Dendritic cell treated with granulocyte-macrophage colony-stimulating factor and Interleukin-4, amounts not matched to agents 40 ng/mL and 50 ng/mL, for 4 days (primary cell): ENCODE results near the gene PCCA.
"Not testable (repeated sequence)": the region's sequence is repeated elsewhere in the genome, so short reads cannot be mapped to it uniquely, and the experiment has no call there.

ENCODE experiments used
- H3K27ac Mint-ChIP-seq: one replicate; pipeline ENCODE4 v1.8.0; 2022; ENCODE audit warnings: mild to moderate bottlenecking, mixed read lengths
- H3K27me3 Mint-ChIP-seq: one replicate; pipeline ENCODE4 v1.8.0; 2022; ENCODE audit warnings: mild to moderate bottlenecking, mixed read lengths
- H3K36me3 Mint-ChIP-seq: one replicate; pipeline ENCODE4 v1.8.0; 2022; ENCODE audit warnings: low read depth, mixed read lengths
- H3K4me1 Mint-ChIP-seq: one replicate; pipeline ENCODE4 v1.8.0; 2022; ENCODE audit warnings: low read depth, mixed read lengths
- H3K4me3 Mint-ChIP-seq: one replicate; pipeline ENCODE4 v1.8.0; 2022; ENCODE audit warnings: mild to moderate bottlenecking, moderate library complexity, mixed read lengths
- H3K9me3 Mint-ChIP-seq: one replicate; pipeline ENCODE4 v1.8.0; 2022; ENCODE audit warnings: mixed read lengths
- intact Hi-C: fragments of 100-400 bp; cut with micrococcal nuclease; formaldehyde crosslinking; loops from one replicate; pipeline ENCODE4 v1.15.0; 2022

Gene PCCA

GRCh38 chr13:100208002-100208401 is 119.1 kb downstream of the PCCA start:
- no peak overlapping the region for H3K27ac Mint-ChIP-seq
- intact Hi-C loops: no loop called here
- peaks cover 6% of the 10 kb centered on the region for H3K9me3 Mint-ChIP-seq
- H3K36me3 Mint-ChIP-seq: peaks cover 8% of the 10 kb centered on the region
- no peak overlapping the region for H3K4me3 Mint-ChIP-seq
- peaks cover 42% of the 10 kb centered on the region for H3K4me1 Mint-ChIP-seq
- H3K27me3 Mint-ChIP-seq: no peaks in the 10 kb centered on the region

GRCh38 chr13:100208626-100209025 is 119.7 kb downstream of the PCCA start:
- Mint-ChIP-seq H3K4me1 (peaks cover 43% of the 10 kb centered on the region), H3K4me3 (no peak overlapping the region), H3K27me3 (no peaks in the 10 kb centered on the region), H3K9me3 (peaks cover 8% of the 10 kb centered on the region), H3K27ac (no peak overlapping the region), H3K36me3 (peaks cover 8% of the 10 kb centered on the region)
- intact Hi-C loops: no loop called here

GRCh38 chr13:100209857-100210825 is 121.2 kb downstream of the PCCA start:
- H3K27me3 Mint-ChIP-seq: no peaks in the 10 kb centered on the region
- H3K27ac Mint-ChIP-seq: peak overlapping the region; percentile 49
- H3K4me1 Mint-ChIP-seq: peaks cover 45% of the 10 kb centered on the region
- H3K9me3 Mint-ChIP-seq: peaks cover 8% of the 10 kb centered on the region
- no peak overlapping the region for H3K4me3 Mint-ChIP-seq
- H3K36me3 Mint-ChIP-seq: peaks cover 8% of the 10 kb centered on the region
- intact Hi-C loops: no loop called here

- H3K4me3 Mint-ChIP-seq: peak overlapping the region; percentile 24
These were observed 122.3 kb downstream of the PCCA start for GRCh38 chr13:100211016-100211710.

GRCh38 chr13:100212904-100213553 is 124.1 kb downstream of the PCCA start:
- Mint-ChIP-seq H3K4me1 (peaks cover 45% of the 10 kb centered on the region), H3K27me3 (no peaks in the 10 kb centered on the region), H3K36me3 (peaks cover 8% of the 10 kb centered on the region), H3K4me3 (no peak overlapping the region), H3K9me3 (peaks cover 8% of the 10 kb centered on the region), H3K27ac (no peak overlapping the region)
- intact Hi-C loops: no loop called here

More at GRCh38 chr13:100211016-100211710, 122.3 kb downstream of the PCCA start:
- Mint-ChIP-seq H3K9me3 (peaks cover 8% of the 10 kb centered on the region), H3K27ac (peak overlapping the region; percentile 49), H3K27me3 (no peaks in the 10 kb centered on the region), H3K36me3 (peaks cover 8% of the 10 kb centered on the region), H3K4me1 (peaks cover 45% of the 10 kb centered on the region)
- intact Hi-C loops: no loop called here

GRCh38 chr13:100213576-100213975 is 124.7 kb downstream of the PCCA start:
- Mint-ChIP-seq H3K27ac (no peak overlapping the region), H3K4me1 (peaks cover 45% of the 10 kb centered on the region), H3K9me3 (peaks cover 8% of the 10 kb centered on the region), H3K27me3 (no peaks in the 10 kb centered on the region), H3K36me3 (peaks cover 8% of the 10 kb centered on the region), H3K4me3 (no peak overlapping the region)
- intact Hi-C loops: no loop called here

GRCh38 chr13:100214886-100215285 is 126.0 kb downstream of the PCCA start:
- H3K27ac Mint-ChIP-seq: no peak overlapping the region
- H3K4me3 Mint-ChIP-seq: no peak overlapping the region
- peaks cover 43% of the 10 kb centered on the region for H3K4me1 Mint-ChIP-seq
- intact Hi-C loops: no loop called here
- H3K27me3 Mint-ChIP-seq: no peaks in the 10 kb centered on the region
- H3K9me3 Mint-ChIP-seq: peaks cover 8% of the 10 kb centered on the region
- peaks cover 8% of the 10 kb centered on the region for H3K36me3 Mint-ChIP-seq

- Mint-ChIP-seq H3K4me3 (no peak overlapping the region), H3K4me1 (no peaks in the 10 kb centered on the region), H3K36me3 (peaks cover 11% of the 10 kb centered on the region), H3K9me3 (no peaks in the 10 kb centered on the region), H3K27me3 (no peaks in the 10 kb centered on the region), H3K27ac (no peak overlapping the region)
- intact Hi-C loops: no loop called here
These were observed 132.3 kb downstream of the PCCA start for GRCh38 chr13:100221166-100221565.

GRCh38 chr13:100223966-100224530 is 135.2 kb downstream of the PCCA start:
- H3K27me3 Mint-ChIP-seq, H3K4me3 Mint-ChIP-seq, H3K27ac Mint-ChIP-seq: not testable (repeated sequence)

GRCh38 chr13:100229603-100230002 is 140.7 kb downstream of the PCCA start:
- H3K4me1 Mint-ChIP-seq: peaks cover 8% of the 10 kb centered on the region
- no peaks in the 10 kb centered on the region for H3K36me3 Mint-ChIP-seq
- H3K9me3 Mint-ChIP-seq: no peaks in the 10 kb centered on the region
- intact Hi-C loops: loop anchor here (10.0 kb wide), 1 partner anchor 145 kb away; the partner anchor contains the start of gene PCCA
- H3K27ac Mint-ChIP-seq: no peak overlapping the region
- no peaks in the 10 kb centered on the region for H3K27me3 Mint-ChIP-seq
- H3K4me3 Mint-ChIP-seq: no peak overlapping the region

More at GRCh38 chr13:100223966-100224530, 135.2 kb downstream of the PCCA start:
- peaks cover 11% of the 10 kb centered on the region for H3K36me3 Mint-ChIP-seq
- H3K4me1 Mint-ChIP-seq, H3K9me3 Mint-ChIP-seq, intact Hi-C loops: not testable (repeated sequence)

GRCh38 chr13:100230769-100231149 is 141.9 kb downstream of the PCCA start:
- peaks cover 8% of the 10 kb centered on the region for H3K4me1 Mint-ChIP-seq
- intact Hi-C loops: loop anchor here (10.0 kb wide), 1 partner anchor 146 kb away; the partner anchor contains the start of gene PCCA

GRCh38 chr13:100231176-100231575 is 142.3 kb downstream of the PCCA start:
- intact Hi-C loops: loop anchor here (10.0 kb wide), 1 partner anchor 146 kb away; the partner anchor contains the start of gene PCCA
- Mint-ChIP-seq H3K36me3 (no peaks in the 10 kb centered on the region), H3K9me3 (no peaks in the 10 kb centered on the region), H3K27me3 (no peaks in the 10 kb centered on the region), H3K4me3 (no peak overlapping the region), H3K27ac (no peak overlapping the region), H3K4me1 (peaks cover 8% of the 10 kb centered on the region)

More at GRCh38 chr13:100230769-100231149, 141.9 kb downstream of the PCCA start:
- H3K27ac Mint-ChIP-seq: no peak overlapping the region
- H3K9me3 Mint-ChIP-seq: no peaks in the 10 kb centered on the region
- H3K4me3 Mint-ChIP-seq: no peak overlapping the region
- H3K27me3 Mint-ChIP-seq: no peaks in the 10 kb centered on the region
- H3K36me3 Mint-ChIP-seq: no peaks in the 10 kb centered on the region

GRCh38 chr13:100234006-100234405 is 145.1 kb downstream of the PCCA start:
- intact Hi-C loops: loop anchor here (2.0 to 10.0 kb wide), 2 partner anchors 149 to 577 kb away; partner anchors contain the start of gene PCCA

More at GRCh38 chr13:100234006-100234405, 145.1 kb downstream of the PCCA start:
- H3K4me3 Mint-ChIP-seq: no peak overlapping the region
- H3K4me1 Mint-ChIP-seq: peaks cover 8% of the 10 kb centered on the region
- no peaks in the 10 kb centered on the region for H3K36me3 Mint-ChIP-seq
- no peaks in the 10 kb centered on the region for H3K27me3 Mint-ChIP-seq
- no peaks in the 10 kb centered on the region for H3K9me3 Mint-ChIP-seq
- H3K27ac Mint-ChIP-seq: no peak overlapping the region
